ENCODE results near the gene NEB. TPM values are rescaled to one million over a fixed set of nuclear protein-coding genes. Genes with fewer than 3 reads are reported as not detected.

NEB gene
- polyA plus RNA-seq, 1 experiment = 0.14 TPM

DNA sequence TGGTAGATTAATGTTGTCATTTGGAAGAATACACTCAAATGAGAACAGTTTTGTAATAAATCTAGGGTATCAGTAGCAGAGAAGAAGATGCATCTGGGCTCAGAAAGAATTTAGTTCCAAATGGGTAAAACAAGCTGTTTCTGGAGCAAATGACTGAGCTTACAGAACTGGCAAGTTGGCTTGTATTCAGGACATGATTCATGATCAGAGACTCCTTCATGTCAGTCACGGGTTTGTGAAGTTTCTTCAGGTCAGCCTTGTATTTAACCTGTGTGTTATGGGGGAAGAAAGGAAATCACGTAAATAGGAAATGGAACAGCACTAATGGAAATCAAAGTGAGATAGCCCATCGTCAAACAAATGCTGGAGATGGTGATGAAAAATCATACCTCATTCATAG, 215.5 kb downstream of the NEB start:
- ChIA-PET POLR2A (no interaction called here), CTCF (no interaction called here)
- no peak overlapping the region for H3K4me3 ChIP-seq (ENCODE audit: low read depth, low read length)
- no peaks in the 10 kb centered on the region for H3K9me3 ChIP-seq (ENCODE audit: control insufficient read depth, insufficient read depth, low read length)
- no peak for DNase-seq (ENCODE audit: low read depth, low spot score)
- no peak for TF ChIP-seq CTCF (IDR thresholded peaks at IDR 0.05; ENCODE audit: low read depth, low read length)
- no peak overlapping the region for H3K27ac ChIP-seq (ENCODE audit: low read depth, low read length)
- H3K27me3 ChIP-seq (ENCODE audit: control insufficient read depth, insufficient read depth, low read length) = no peaks in the 10 kb centered on the region

DNA sequence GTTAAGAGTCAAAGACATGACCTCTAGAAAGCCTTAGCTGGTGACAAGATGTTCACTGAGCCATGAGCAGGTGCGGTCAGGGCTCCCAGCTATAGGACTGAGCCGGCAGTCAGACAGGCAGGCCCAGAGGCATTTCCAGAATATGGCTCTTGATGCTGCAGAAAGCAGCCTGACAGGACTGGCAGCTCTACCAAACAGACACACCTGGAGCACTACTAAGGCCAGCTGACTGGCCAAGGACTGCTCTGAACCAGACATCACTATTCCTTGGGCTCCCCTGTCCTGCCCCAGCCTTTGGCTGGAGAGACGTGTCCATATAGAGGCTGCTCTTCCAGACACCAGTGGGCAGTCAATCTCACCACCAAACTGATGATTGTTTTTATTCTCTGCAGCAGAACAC, 225.8 kb downstream of the NEB start:
- ChIA-PET CTCF (no interaction called here), POLR2A (no interaction called here)
- H3K9me3 ChIP-seq (ENCODE audit: control insufficient read depth, insufficient read depth, low read length) = no peaks in the 10 kb centered on the region
- no peak for DNase-seq (ENCODE audit: low read depth, low spot score)
- no peak overlapping the region for H3K27ac ChIP-seq (ENCODE audit: low read depth, low read length)
- no peak for TF ChIP-seq CTCF (IDR thresholded peaks at IDR 0.05; ENCODE audit: low read depth, low read length)
- H3K27me3 ChIP-seq (ENCODE audit: control insufficient read depth, insufficient read depth, low read length) = no peaks in the 10 kb centered on the region
- H3K4me3 ChIP-seq (ENCODE audit: low read depth, low read length) = no peak overlapping the region

- ChIA-PET CTCF (no interaction called here), POLR2A (no interaction called here)
- H3K27ac ChIP-seq (ENCODE audit: low read depth, low read length) = no peak overlapping the region
- DNase-seq (ENCODE audit: low read depth, low spot score) = no peak
- H3K4me3 ChIP-seq (ENCODE audit: low read depth, low read length) = no peak overlapping the region
- no peak for TF ChIP-seq CTCF (IDR thresholded peaks at IDR 0.05; ENCODE audit: low read depth, low read length)
- H3K27me3 ChIP-seq (ENCODE audit: control insufficient read depth, insufficient read depth, low read length) = no peaks in the 10 kb centered on the region
- H3K9me3 ChIP-seq (ENCODE audit: control insufficient read depth, insufficient read depth, low read length) = no peaks in the 10 kb centered on the region
These were observed 228.1 kb downstream of the NEB start for GRCh38 chr2:151506170-151506569.

DNA sequence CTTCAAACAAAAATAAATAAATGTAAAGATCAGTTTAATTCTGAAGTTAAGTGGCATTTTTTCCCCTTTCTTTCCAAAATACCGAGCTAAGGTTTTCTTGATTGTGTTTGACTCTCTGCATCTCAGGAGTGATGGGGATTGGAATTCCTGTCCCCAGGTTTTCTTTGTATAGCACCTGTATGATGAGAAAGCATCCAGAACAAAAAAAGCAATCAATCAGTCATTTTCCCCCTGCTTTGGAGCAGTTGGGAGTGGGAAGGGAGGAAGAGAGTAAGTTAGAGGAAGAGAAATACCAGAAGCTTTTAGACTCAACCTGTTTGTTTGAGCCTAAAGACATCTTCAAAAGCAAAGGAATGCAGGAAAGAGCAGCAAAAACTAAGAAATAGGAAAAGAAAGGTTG, 236.1 kb downstream of the NEB start:
- no peaks in the 10 kb centered on the region for H3K27me3 ChIP-seq (ENCODE audit: control insufficient read depth, insufficient read depth, low read length)
- CTCF ChIA-PET = interaction anchor here (1.6 kb wide), 1 partner anchor 528 kb away, joined by 3 read pairs; no protein-coding TSS in a partner anchor
- TF ChIP-seq CTCF (IDR thresholded peaks at IDR 0.05; ENCODE audit: low read depth, low read length) = no peak
- no peak for DNase-seq (ENCODE audit: low read depth, low spot score)
- POLR2A ChIA-PET = no interaction called here
- H3K9me3 ChIP-seq (ENCODE audit: control insufficient read depth, insufficient read depth, low read length) = no peaks in the 10 kb centered on the region
- H3K4me3 ChIP-seq (ENCODE audit: low read depth, low read length) = no peak overlapping the region
- H3K27ac ChIP-seq (ENCODE audit: low read depth, low read length) = no peak overlapping the region

- no peak for DNase-seq (ENCODE audit: low read depth, low spot score)
- POLR2A ChIA-PET = no interaction called here
- CTCF ChIA-PET = no interaction called here
- Histone ChIP-seq H3K27ac (ENCODE audit: low read depth, low read length) (no peak overlapping the region), H3K27me3 (ENCODE audit: control insufficient read depth, insufficient read depth, low read length) (no peaks in the 10 kb centered on the region), H3K9me3 (ENCODE audit: control insufficient read depth, insufficient read depth, low read length) (no peaks in the 10 kb centered on the region), H3K4me3 (ENCODE audit: low read depth, low read length) (no peak overlapping the region)
- no peak for TF ChIP-seq CTCF (IDR thresholded peaks at IDR 0.05; ENCODE audit: low read depth, low read length)
These were observed 242.8 kb downstream of the NEB start for GRCh38 chr2:151491496-151491895.

Data from AG04450 (cell line).